BLaER1 (cell line): ENCODE results near the gene FMO2.

ENCODE experiments used
- H3K27ac ChIP-seq: shearing (Covaris generic); formaldehyde crosslinking; 2 replicates; pipeline ENCODE4 v1.8.1; 2022
- H3K27me3 ChIP-seq: shearing (Covaris generic); formaldehyde crosslinking; 2 replicates; pipeline ENCODE4 v1.8.1; 2022
- H3K36me3 ChIP-seq: shearing (Covaris generic); formaldehyde crosslinking; 2 replicates; pipeline ENCODE4 v1.8.1; 2022
- H3K4me1 ChIP-seq: shearing (Covaris generic); formaldehyde crosslinking; 2 replicates; pipeline ENCODE4 v1.8.1; 2022
- H3K4me2 ChIP-seq: shearing (Covaris generic); formaldehyde crosslinking; 2 replicates; pipeline ENCODE4 v1.8.1; 2022
- H3K4me3 ChIP-seq: shearing (Covaris generic); formaldehyde crosslinking; 2 replicates; pipeline ENCODE4 v1.8.1; 2022
- H3K9ac ChIP-seq: shearing (Covaris generic); formaldehyde crosslinking; 2 replicates; pipeline ENCODE4 v1.8.1; 2022
- H3K9me3 ChIP-seq: shearing (Covaris generic); formaldehyde crosslinking; 2 replicates; pipeline ENCODE4 v1.8.1; 2022
- H4K20me1 ChIP-seq: shearing (Covaris generic); formaldehyde crosslinking; 2 replicates; pipeline ENCODE4 v1.8.1; 2022
- Cebpa-rat ChIP-seq: shearing (Covaris generic); IDR thresholded peaks from 2 replicates; pipeline ENCODE4 v1.8.1; 2022

Gene FMO2

GRCh38 chr1:171152549-171152948 lies 32.6 kb upstream of the FMO2 start:
- no peaks in the 10 kb centered on the region for H3K9me3 ChIP-seq
- TF ChIP-seq Cebpa-rat = no peak
- H3K36me3 ChIP-seq = no peaks in the 10 kb centered on the region
- no peak overlapping the region for H3K4me3 ChIP-seq
- no peak overlapping the region for H3K4me2 ChIP-seq
- H3K27ac ChIP-seq = no peak overlapping the region
- H3K27me3 ChIP-seq = no peaks in the 10 kb centered on the region
- no peaks in the 10 kb centered on the region for H3K4me1 ChIP-seq
- H4K20me1 ChIP-seq = no peaks in the 10 kb centered on the region
- H3K9ac ChIP-seq = no peak overlapping the region

DNA sequence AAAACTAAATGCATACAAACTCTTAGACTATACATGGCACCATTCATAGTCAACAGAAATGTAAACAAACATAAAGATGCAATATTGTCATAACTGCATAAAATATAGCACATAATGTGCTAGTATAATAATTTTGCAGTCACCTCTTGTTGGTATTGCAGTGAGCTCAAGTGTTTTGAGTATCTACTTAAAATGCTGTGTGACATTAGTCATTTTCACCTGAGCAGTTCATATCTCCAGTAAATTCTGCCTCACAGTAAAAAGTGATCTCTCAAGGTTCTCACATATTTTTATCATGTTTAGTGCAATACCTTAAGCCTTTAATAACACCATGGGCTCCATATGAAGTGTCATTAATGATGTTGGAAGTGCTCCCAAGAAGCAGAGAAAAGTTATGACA lies 29.6 kb upstream of the FMO2 start:
- Histone ChIP-seq H3K4me1 (no peaks in the 10 kb centered on the region), H3K9me3 (peaks cover 7% of the 10 kb centered on the region; the same call in 1 of the 2 replicates), H3K4me2 (no peak overlapping the region), H3K27me3 (no peaks in the 10 kb centered on the region), H3K36me3 (no peaks in the 10 kb centered on the region), H3K4me3 (no peak overlapping the region), H3K27ac (no peak overlapping the region), H3K9ac (no peak overlapping the region), H4K20me1 (no peaks in the 10 kb centered on the region)
- TF ChIP-seq Cebpa-rat = no peak

GRCh38 chr1:171158096-171158495 lies 27.0 kb upstream of the FMO2 start:
- Histone ChIP-seq H3K27me3 (no peaks in the 10 kb centered on the region), H3K4me3 (no peak overlapping the region), H3K9ac (no peak overlapping the region), H3K36me3 (no peaks in the 10 kb centered on the region), H4K20me1 (no peaks in the 10 kb centered on the region), H3K4me1 (no peaks in the 10 kb centered on the region), H3K9me3 (peaks cover 7% of the 10 kb centered on the region; the same call in 1 of the 2 replicates), H3K4me2 (no peak overlapping the region), H3K27ac (no peak overlapping the region)
- no peak for TF ChIP-seq Cebpa-rat

- TF ChIP-seq Cebpa-rat = no peak
- H3K27me3 ChIP-seq = no peaks in the 10 kb centered on the region
- peaks cover 7% of the 10 kb centered on the region; the same call in 1 of the 2 replicates for H3K9me3 ChIP-seq
- no peak overlapping the region for H3K9ac ChIP-seq
- no peak overlapping the region for H3K4me3 ChIP-seq
- no peak overlapping the region for H3K4me2 ChIP-seq
- H4K20me1 ChIP-seq = no peaks in the 10 kb centered on the region
- no peaks in the 10 kb centered on the region for H3K36me3 ChIP-seq
- H3K4me1 ChIP-seq = no peaks in the 10 kb centered on the region
- no peak overlapping the region for H3K27ac ChIP-seq
These were observed 26.5 kb upstream of the FMO2 start for GRCh38 chr1:171158551-171158950.

DNA sequence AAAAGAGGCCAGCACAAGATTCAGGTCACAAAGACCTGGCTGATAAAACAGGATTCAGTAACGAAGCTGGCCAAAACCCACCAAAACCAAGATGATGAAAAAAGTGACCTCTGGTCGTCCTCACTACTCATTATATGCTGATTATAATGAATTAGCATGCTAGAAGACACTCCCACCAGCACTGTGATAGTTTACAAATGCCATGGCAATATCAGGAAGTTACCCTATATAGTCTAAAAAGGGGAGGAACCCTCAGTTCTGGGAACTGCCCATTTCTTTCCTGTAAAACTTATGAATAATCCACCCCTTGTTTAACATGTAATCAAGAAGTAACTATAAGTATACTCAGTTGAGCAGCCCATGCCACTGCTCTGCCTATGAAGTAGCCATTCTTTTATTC lies 26.0 kb upstream of the FMO2 start:
- Histone ChIP-seq H3K27me3 (no peaks in the 10 kb centered on the region), H4K20me1 (no peaks in the 10 kb centered on the region), H3K4me1 (no peaks in the 10 kb centered on the region), H3K4me3 (no peak overlapping the region), H3K9me3 (peaks cover 7% of the 10 kb centered on the region; the same call in 1 of the 2 replicates), H3K4me2 (no peak overlapping the region), H3K9ac (no peak overlapping the region), H3K27ac (no peak overlapping the region), H3K36me3 (no peaks in the 10 kb centered on the region)
- no peak for TF ChIP-seq Cebpa-rat

GRCh38 chr1:171160211-171160610 lies 24.9 kb upstream of the FMO2 start:
- no peaks in the 10 kb centered on the region for H3K36me3 ChIP-seq
- no peak for TF ChIP-seq Cebpa-rat
- H3K4me3 ChIP-seq = no peak overlapping the region
- no peaks in the 10 kb centered on the region for H3K27me3 ChIP-seq
- H3K27ac ChIP-seq = no peak overlapping the region
- H3K4me1 ChIP-seq = no peaks in the 10 kb centered on the region
- no peak overlapping the region for H3K9ac ChIP-seq
- H4K20me1 ChIP-seq = no peaks in the 10 kb centered on the region
- peaks cover 7% of the 10 kb centered on the region; the same call in 1 of the 2 replicates for H3K9me3 ChIP-seq
- no peak overlapping the region for H3K4me2 ChIP-seq

GRCh38 chr1:171160639-171161354 lies 24.3 kb upstream of the FMO2 start:
- TF ChIP-seq Cebpa-rat = no peak
- no peak overlapping the region for H3K9ac ChIP-seq
- H3K4me3 ChIP-seq = no peak overlapping the region
- no peaks in the 10 kb centered on the region for H3K4me1 ChIP-seq
- H3K4me2 ChIP-seq = no peak overlapping the region
- no peaks in the 10 kb centered on the region for H3K27me3 ChIP-seq
- H3K36me3 ChIP-seq = no peaks in the 10 kb centered on the region
- no peak overlapping the region for H3K27ac ChIP-seq
- no peaks in the 10 kb centered on the region for H4K20me1 ChIP-seq
- H3K9me3 ChIP-seq = peaks cover 7% of the 10 kb centered on the region; the same call in 1 of the 2 replicates

- Histone ChIP-seq H3K36me3 (no peaks in the 10 kb centered on the region), H3K27ac (no peak overlapping the region)
These were observed 23.7 kb upstream of the FMO2 start for GRCh38 chr1:171161431-171161830.

DNA sequence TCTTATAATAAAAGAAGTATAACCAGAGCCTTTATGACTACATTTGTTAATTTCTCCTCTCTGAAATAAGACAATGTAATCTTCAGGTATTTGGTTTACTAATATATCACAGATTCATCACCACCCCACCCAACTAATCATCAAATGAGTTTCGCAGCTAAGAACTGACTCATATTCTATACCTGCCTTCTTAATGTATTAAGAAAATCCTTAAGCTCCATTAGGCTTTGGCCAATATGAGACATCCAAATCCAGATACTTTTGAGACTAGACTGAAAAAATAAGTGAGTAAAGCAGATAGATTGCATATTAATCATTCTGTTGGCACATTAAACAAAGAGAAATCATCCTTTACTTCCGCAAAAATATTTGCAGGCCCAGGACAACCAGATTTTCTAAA lies 18.7 kb upstream of the FMO2 start:
- H3K4me1 ChIP-seq = peaks cover 11% of the 10 kb centered on the region
- no peak overlapping the region for H3K9ac ChIP-seq
- H3K27ac ChIP-seq = no peak overlapping the region
- H3K4me2 ChIP-seq = no peak overlapping the region
- H3K9me3 ChIP-seq = peaks cover 7% of the 10 kb centered on the region
- H3K27me3 ChIP-seq = no peaks in the 10 kb centered on the region
- no peaks in the 10 kb centered on the region for H4K20me1 ChIP-seq
- no peak for TF ChIP-seq Cebpa-rat
- no peak overlapping the region for H3K4me3 ChIP-seq
- no peaks in the 10 kb centered on the region for H3K36me3 ChIP-seq

More at GRCh38 chr1:171161431-171161830, 23.7 kb upstream of the FMO2 start:
- H4K20me1 ChIP-seq = no peaks in the 10 kb centered on the region
- no peak overlapping the region for H3K4me2 ChIP-seq
- TF ChIP-seq Cebpa-rat = no peak
- H3K4me1 ChIP-seq = no peaks in the 10 kb centered on the region
- H3K27me3 ChIP-seq = no peaks in the 10 kb centered on the region
- no peak overlapping the region for H3K9ac ChIP-seq
- H3K4me3 ChIP-seq = no peak overlapping the region
- peaks cover 7% of the 10 kb centered on the region; the same call in 1 of the 2 replicates for H3K9me3 ChIP-seq

- Histone ChIP-seq H3K36me3 (no peaks in the 10 kb centered on the region), H3K4me1 (peaks cover 11% of the 10 kb centered on the region), H4K20me1 (no peaks in the 10 kb centered on the region), H3K27me3 (no peaks in the 10 kb centered on the region), H3K9me3 (peaks cover 7% of the 10 kb centered on the region), H3K4me3 (no peak overlapping the region), H3K27ac (no peak overlapping the region), H3K9ac (no peak overlapping the region), H3K4me2 (no peak overlapping the region)
- TF ChIP-seq Cebpa-rat = no peak
These were observed 17.3 kb upstream of the FMO2 start for GRCh38 chr1:171167785-171168184.
